Sciatic nerve (tissue), 2 donors: ENCODE results near the gene TNS3. TPM values are rescaled to one million over a fixed set of nuclear protein-coding genes. Genes with fewer than 3 reads are reported as not detected.

ENCODE experiments used
- ATAC-seq: fragments of 200-7000 bp; cut with Tn5 transposase; one replicate; pipeline ENCODE4 v1.9.1; 2020; ENCODE audit warnings: mild to moderate bottlenecking, moderate library complexity
- DNase-seq: peaks from one replicate; pipeline ENCODE4 v3.0.0-alpha.2; 2020; ENCODE audit warnings: low spot score
- intact Hi-C: fragments of 100-400 bp; cut with DNase I; formaldehyde crosslinking; loops from one replicate; pipeline ENCODE4 v1.14.2; 2022
- total RNA-seq: library from RNA; stranded (reverse); fragmentation: NEBNext Ultra II Directional; extraction: Animal tissue kit (Norgen Biotek cat#: 25700); gene quantifications from one replicate; pipeline ENCODE4 v1.2.1, GENCODE V29; 2021
- donor health status: DM: no; HTN: no; CAD: no.
- donor health status: DM: no; HTN: no; CAD: no.

TNS3 gene
- total RNA-seq, 1 donor from 2014 or later = 230 TPM

- ATAC-seq (no peak), DNase-seq (peak; percentile 49)
- intact Hi-C loops = no loop called here
Observed at GRCh38 chr7:47326220-47326619, 255.7 kb downstream of the TNS3 start.

GRCh38 chr7:47325337-47325736 lies 256.6 kb downstream of the TNS3 start:
- ATAC-seq (no peak), DNase-seq (no peak)
- intact Hi-C loops = no loop called here

GRCh38 chr7:47323904-47324303 lies 258.0 kb downstream of the TNS3 start:
- intact Hi-C loops = no loop called here
- DNase-seq = no peak
- no peak for ATAC-seq

- DNase-seq (peak; percentile 53), ATAC-seq (no peak)
- intact Hi-C loops = no loop called here
Observed at GRCh38 chr7:47322731-47323130, 259.2 kb downstream of the TNS3 start.

- DNase-seq = no peak
- ATAC-seq = no peak
- intact Hi-C loops = no loop called here
Observed at GRCh38 chr7:47320296-47320695, 261.6 kb downstream of the TNS3 start.

- intact Hi-C loops = no loop called here
- ATAC-seq = peak; percentile 28
- no peak for DNase-seq
Observed at GRCh38 chr7:47318395-47319182, 263.3 kb downstream of the TNS3 start.

GRCh38 chr7:47317487-47317886 lies 264.4 kb downstream of the TNS3 start:
- no peak for ATAC-seq
- intact Hi-C loops = no loop called here
- no peak for DNase-seq

- intact Hi-C loops = no loop called here
- DNase-seq (peak; percentile 75), ATAC-seq (peak; percentile 85)
Observed at GRCh38 chr7:47314728-47315607, 266.9 kb downstream of the TNS3 start.

GRCh38 chr7:47314248-47314647 lies 267.7 kb downstream of the TNS3 start:
- intact Hi-C loops = no loop called here
- DNase-seq (no peak), ATAC-seq (peak; percentile 3)

GRCh38 chr7:47313564-47313963 lies 268.3 kb downstream of the TNS3 start:
- no peak for DNase-seq
- intact Hi-C loops = no loop called here

GRCh38 chr7:47311891-47312290 lies 270.0 kb downstream of the TNS3 start:
- ATAC-seq (no peak), DNase-seq (no peak)
- intact Hi-C loops = no loop called here

More at GRCh38 chr7:47313564-47313963, 268.3 kb downstream of the TNS3 start:
- peak; percentile 33 for ATAC-seq

- DNase-seq (no peak), ATAC-seq (no peak)
- intact Hi-C loops = no loop called here
Observed at GRCh38 chr7:47310020-47310419, 271.9 kb downstream of the TNS3 start.

GRCh38 chr7:47308808-47309207 lies 273.1 kb downstream of the TNS3 start:
- DNase-seq (no peak), ATAC-seq (no peak)
- intact Hi-C loops = no loop called here

- intact Hi-C loops = no loop called here
Observed at GRCh38 chr7:47307311-47307710, 274.6 kb downstream of the TNS3 start.

GRCh38 chr7:47304727-47305719 lies 276.9 kb downstream of the TNS3 start:
- intact Hi-C loops = no loop called here
- ATAC-seq (no peak), DNase-seq (peak; percentile 49)

More at GRCh38 chr7:47307311-47307710, 274.6 kb downstream of the TNS3 start:
- DNase-seq = no peak
- ATAC-seq = no peak

- intact Hi-C loops = no loop called here
- ATAC-seq (no peak), DNase-seq (peak; percentile 49)
Observed at GRCh38 chr7:47303695-47304453, 278.0 kb downstream of the TNS3 start.

- peak; percentile 57 for DNase-seq
- intact Hi-C loops = no loop called here
- ATAC-seq = peak; percentile 18
Observed at GRCh38 chr7:47303014-47303694, 278.8 kb downstream of the TNS3 start.

GRCh38 chr7:47302560-47302959 lies 279.4 kb downstream of the TNS3 start:
- no peak for DNase-seq
- ATAC-seq = no peak
- intact Hi-C loops = no loop called here
